GM12874 (cell line): Measurements from ENCODE around the gene EEFSEC.

ENCODE experiments used
- CTCF ChIP-seq: IDR thresholded peaks from 2 replicates; pipeline ENCODE4 v1.5.1; 2011; ENCODE audit warnings: low read depth, mild to moderate bottlenecking, control low read depth, low read length, moderate library complexity; ENCODE audit not compliant: insufficient read depth

The EEFSEC gene

DNA sequence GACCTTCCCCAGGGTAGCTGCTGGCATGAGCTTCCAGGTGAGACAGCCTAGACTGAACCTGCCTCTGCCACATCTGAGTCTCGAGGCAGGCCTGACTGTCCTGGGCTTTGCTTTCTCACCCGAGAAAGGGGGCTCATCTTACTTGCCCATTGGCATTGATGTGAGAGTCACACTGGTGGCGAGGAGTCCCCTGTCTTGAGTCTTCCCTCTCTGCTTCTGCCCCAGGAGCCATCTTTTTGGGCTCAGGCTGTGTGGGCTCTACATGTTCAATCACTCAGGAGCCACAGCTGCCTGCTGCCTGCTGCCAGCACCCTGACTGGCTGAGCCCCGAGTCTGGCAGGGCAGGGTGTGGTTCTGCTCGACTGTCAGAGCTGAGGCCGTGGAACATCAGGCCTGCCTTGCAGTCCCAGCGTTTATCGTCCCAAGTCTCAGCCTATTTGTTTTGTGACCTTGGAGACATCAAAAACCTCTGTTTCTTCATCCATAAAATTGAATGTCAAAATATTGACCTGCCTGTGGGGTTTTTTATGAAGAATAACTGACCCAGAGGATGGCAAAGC is 180.9 kb downstream of the EEFSEC start:
- TF ChIP-seq CTCF = no peak

GRCh38 chr3:128334766-128335165 is 181.5 kb downstream of the EEFSEC start:
- TF ChIP-seq CTCF = no peak

DNA sequence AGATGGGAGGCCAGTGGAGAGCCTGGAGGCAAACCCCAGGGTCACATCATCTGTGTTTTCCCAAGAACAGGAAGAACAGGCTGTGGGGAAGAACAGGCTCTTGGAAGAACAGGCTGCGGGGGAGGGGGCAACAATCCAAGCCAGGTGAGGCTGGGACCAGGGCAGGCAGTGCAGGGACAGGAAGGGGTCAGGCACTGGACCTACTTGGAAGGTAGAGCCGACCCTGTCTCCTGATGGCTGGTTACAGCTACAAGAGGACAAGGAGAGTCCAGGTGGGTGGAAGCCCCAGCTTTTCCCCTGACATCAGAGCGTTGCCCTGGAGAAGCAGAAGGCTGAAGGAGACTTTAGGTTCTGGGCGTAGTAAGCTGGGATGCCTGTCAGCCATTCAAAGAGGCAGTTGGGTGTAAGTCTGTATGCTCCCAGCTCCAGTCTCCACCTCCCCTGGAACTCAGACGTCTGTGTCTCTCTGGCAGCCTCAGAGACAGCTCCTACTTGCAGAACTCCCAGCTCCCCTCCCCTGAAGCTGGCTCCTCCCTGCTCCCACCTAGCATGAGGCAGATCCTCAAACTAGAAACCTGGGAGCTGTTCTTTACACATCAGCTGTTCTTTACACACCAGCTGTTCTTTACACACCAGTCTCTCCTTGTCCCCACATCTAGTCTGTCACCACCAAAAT is 182.5 kb downstream of the EEFSEC start:
- no peak for TF ChIP-seq CTCF

- no peak for TF ChIP-seq CTCF
These were observed 183.3 kb downstream of the EEFSEC start for GRCh38 chr3:128336337-128337156.

GRCh38 chr3:128337305-128337704 is 184.0 kb downstream of the EEFSEC start:
- no peak for TF ChIP-seq CTCF

DNA sequence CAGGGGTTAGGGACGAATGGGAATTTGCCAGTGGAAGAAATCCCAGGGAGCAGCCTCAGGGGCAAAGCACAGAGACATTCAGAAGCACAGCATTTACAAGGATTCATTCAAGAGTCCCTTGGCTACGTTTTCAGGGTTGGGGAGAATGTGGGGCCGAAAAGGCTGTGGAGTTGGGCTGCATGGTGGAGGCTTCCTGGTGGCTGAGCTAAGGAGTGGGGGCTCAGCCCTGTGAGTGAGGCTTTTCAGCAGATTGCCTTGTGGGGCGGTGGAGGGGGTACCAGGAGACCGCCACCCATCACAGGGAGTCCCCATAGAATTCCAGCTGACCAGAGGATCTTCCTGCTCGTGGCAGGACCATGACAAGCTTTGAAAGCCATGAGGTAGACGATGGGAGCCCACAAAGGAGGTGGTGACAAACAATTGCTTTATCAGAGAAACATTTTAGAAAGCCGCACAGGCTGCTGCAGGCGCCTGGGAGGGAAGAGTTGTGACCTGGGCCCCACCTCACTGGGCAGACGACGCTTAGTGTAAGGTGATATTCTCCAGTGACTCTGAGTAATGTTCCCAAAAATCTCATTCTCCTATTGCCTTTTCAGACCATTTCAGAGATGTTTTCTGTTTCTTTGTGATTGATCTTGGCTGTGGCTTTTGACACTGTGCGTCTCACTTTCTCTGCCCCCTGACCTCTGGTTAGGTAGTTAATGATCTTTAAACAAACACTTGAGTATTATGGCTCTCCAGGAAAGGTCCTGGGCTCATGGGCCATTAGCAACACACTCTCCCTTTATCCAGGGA is 185.5 kb downstream of the EEFSEC start:
- no peak for TF ChIP-seq CTCF

DNA sequence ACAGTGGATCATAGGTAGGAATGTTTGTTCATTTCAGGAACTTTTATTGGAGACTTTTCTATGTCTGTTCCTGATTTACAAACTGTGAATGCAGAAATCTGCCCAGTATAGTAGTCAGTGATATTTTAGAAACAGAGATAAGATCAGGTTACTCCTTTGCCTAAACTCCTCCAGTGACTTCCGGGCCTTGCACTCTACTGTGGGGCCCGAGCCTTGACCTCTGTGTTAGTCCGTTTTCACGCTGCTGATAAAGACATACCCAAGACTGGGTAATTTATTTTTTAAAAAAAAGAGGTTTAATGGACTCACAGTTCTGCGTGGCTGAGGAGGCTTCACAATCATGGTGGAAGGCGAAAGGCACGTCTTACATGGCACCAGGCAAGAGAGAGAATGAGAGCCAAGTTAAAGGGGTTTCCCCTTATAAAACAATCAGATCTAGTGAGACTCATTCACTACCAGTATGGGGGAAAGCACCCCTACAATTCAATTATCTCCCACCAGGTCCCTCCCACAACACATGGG is 186.3 kb downstream of the EEFSEC start:
- no peak for TF ChIP-seq CTCF
